Activated T-helper 2 cell treated with anti-CD3 and anti-CD28 coated beads, Interferon-gamma antibody, Interleukin-2, Interleukin-4, amounts not matched to agents 10 μg/mL and 5 μg/mL and 100 μg/mL, durations not matched to agents 14 hours and 24 hours and 36 hours (primary cell): Measurements from ENCODE around the gene HIRA. TPM values are rescaled to one million over a fixed set of nuclear protein-coding genes. Genes with fewer than 3 reads are reported as not detected.

Source experiments
- DNase-seq: peaks from one replicate; pipeline ENCODE4 v3.0.0; 2021; ENCODE audit warnings: low spot score
- H3K27ac Mint-ChIP-seq: one replicate; pipeline ENCODE4 v1.8.0; 2021; ENCODE audit warnings: mixed read lengths
- H3K27me3 Mint-ChIP-seq: one replicate; pipeline ENCODE4 v1.8.0; 2021; ENCODE audit warnings: low read depth, mixed read lengths
- H3K36me3 Mint-ChIP-seq: one replicate; pipeline ENCODE4 v1.8.0; 2021; ENCODE audit warnings: low read depth, mixed read lengths
- H3K4me1 Mint-ChIP-seq: one replicate; pipeline ENCODE4 v1.8.0; 2021; ENCODE audit warnings: low read depth, mixed read lengths
- H3K4me3 Mint-ChIP-seq: one replicate; pipeline ENCODE4 v1.8.0; 2021; ENCODE audit warnings: low read depth, mild to moderate bottlenecking, moderate library complexity, mixed read lengths
- H3K9me3 Mint-ChIP-seq: one replicate; pipeline ENCODE4 v1.8.0; 2021; ENCODE audit warnings: mixed read lengths
- intact Hi-C: fragments of 100-400 bp; cut with micrococcal nuclease; formaldehyde crosslinking; loops from one replicate; pipeline ENCODE4 v1.15.1; 2023
- total RNA-seq: library from RNA; stranded (reverse); gene quantifications from 2 replicates; pipeline ENCODE4 v1.2.3, GENCODE V29; 2022

HIRA gene
- total RNA-seq, 1 donor from 2014 or later = 36.0 TPM

DNA sequence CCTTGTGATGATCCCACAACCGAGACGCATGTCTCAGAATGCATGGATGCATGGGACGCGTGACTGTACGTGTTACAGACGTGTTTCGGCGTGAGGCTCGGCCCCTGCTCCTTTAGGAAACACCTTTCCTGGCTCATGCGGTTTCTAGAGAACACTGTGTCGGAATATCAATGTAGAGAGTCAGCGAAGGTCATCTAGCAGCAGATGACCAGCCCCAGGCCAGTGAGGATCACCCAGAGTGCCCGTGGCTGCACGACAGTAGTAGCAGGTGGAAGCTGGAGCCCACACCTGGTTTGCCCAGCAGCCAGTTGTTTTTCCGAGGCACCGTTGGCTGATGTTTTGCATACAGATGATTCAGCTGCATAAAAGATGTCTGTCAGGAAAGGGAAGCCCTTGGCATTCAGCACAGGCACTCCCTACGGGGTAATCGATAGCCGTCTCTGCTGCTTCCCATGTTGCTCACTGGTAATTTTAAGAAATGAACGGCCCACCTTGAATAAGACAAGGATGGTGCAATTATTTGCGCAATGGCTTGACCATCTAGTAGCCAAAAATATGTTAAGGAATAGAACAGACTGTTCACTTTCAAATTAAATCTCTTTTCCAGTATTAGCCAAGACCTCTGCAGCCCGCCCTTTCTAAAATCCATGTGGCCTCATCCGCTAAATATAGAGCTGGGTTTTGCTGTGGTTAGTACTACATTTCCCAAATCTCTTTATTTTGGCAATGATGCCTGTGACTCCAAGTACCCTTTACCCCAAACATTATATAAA is 138.9 kb downstream of the HIRA start:
- H3K27me3 Mint-ChIP-seq = peaks cover 32% of the 10 kb centered on the region
- H3K9me3 Mint-ChIP-seq = no peaks in the 10 kb centered on the region
- peak overlapping the region; percentile 86 for H3K4me3 Mint-ChIP-seq
- H3K27ac Mint-ChIP-seq = no peak overlapping the region
- no peak for DNase-seq
- H3K4me1 Mint-ChIP-seq = peaks cover 12% of the 10 kb centered on the region
- H3K36me3 Mint-ChIP-seq = no peaks in the 10 kb centered on the region
- intact Hi-C loops = loop anchor here (5.0 kb wide), 2 partner anchors 140 to 170 kb away; partner anchors contain the start of genes DGCR2, HIRA and MRPL40

DNA sequence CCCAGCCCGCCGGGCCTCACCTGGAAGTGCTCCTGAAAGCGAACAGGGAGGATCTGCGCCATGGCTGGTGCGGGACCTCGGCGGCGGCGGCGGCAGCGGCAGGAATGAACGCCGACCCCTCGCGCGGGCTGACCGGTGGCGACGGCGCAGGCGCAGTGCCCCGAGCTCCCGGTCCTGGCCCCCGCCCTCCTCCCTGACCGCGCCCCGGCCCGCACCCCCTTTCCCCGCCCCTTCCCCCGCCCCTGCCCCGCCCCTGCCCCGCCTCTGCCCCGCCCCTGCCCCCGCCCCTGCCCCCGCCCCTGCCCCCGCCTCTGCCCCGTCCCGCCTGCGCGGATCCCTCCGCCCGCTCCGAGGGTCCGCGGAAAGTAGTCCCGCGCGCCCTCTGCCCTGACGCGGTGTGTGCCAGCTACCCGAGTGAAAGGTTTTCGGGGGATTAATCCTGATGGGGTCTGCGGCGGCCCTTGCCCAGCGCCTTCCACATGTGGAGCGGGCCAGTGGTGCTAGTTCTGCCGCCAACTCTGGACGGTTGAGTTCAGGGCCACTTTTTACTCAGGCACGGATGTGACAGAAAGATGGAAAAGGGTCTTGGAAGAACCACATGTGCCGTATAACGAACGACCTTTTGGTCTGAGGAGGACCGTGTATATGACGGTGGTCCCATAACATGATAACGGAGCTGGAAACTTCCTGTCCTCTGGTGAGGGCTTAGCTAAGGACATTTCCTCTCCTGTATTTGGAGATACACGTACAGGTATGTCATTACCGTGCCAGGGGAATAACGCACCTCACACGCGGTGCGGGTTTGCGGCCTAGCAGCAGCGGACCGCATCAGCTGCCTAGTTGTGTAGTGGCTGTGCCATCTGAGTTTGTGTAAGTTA is 139.7 kb downstream of the HIRA start, which contains the start of gene CLTCL1:
CLTCL1 (minus strand) TSS at position 140 of the 878 bp plus-strand sequence; CDS start at position 62, 78 bp downstream.
- Mint-ChIP-seq H3K9me3 (no peaks in the 10 kb centered on the region), H3K27ac (peak within 1 kb of the TSS; percentile 76), H3K4me1 (peaks cover 12% of the 10 kb centered on the region), H3K4me3 (peak within 1 kb of the TSS; percentile 86), H3K36me3 (no peaks in the 10 kb centered on the region), H3K27me3 (peaks cover 39% of the 10 kb centered on the region)
- intact Hi-C loops = loop anchor here (2.0 to 5.0 kb wide), 3 partner anchors 113 to 170 kb away; partner anchors contain the start of genes DGCR2, HIRA, MRPL40 and SLC25A1
- peak; percentile 63 for DNase-seq

DNA sequence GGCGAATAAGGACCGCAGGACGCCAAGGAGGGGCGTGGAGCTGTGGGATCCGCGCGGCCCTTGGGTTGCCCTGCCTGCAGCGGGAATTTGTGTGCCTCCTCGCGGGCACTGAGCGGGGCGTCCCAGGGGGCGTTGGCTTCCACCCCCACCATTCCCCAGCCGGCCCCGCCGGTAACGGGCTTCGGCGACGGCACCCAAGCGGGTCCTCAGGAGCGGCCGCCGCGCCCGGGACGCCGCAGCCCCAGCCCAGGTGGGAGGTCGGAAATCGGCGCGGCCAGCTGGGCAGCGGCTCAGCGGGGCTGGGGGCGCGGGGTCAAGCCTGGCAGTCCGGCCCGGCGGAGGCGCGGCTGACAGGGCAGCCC is 140.3 kb downstream of the HIRA start:
- no peaks in the 10 kb centered on the region for H3K9me3 Mint-ChIP-seq
- DNase-seq = peak; percentile 25
- peaks cover 44% of the 10 kb centered on the region for H3K27me3 Mint-ChIP-seq
- no peaks in the 10 kb centered on the region for H3K36me3 Mint-ChIP-seq
- H3K27ac Mint-ChIP-seq = no peak overlapping the region
- intact Hi-C loops = loop anchor here (2.0 to 5.0 kb wide), 3 partner anchors 112 to 169 kb away; partner anchors contain the start of genes DGCR2, HIRA, MRPL40 and SLC25A1
- peaks cover 12% of the 10 kb centered on the region for H3K4me1 Mint-ChIP-seq
- peak overlapping the region; percentile 72 for H3K4me3 Mint-ChIP-seq

DNA sequence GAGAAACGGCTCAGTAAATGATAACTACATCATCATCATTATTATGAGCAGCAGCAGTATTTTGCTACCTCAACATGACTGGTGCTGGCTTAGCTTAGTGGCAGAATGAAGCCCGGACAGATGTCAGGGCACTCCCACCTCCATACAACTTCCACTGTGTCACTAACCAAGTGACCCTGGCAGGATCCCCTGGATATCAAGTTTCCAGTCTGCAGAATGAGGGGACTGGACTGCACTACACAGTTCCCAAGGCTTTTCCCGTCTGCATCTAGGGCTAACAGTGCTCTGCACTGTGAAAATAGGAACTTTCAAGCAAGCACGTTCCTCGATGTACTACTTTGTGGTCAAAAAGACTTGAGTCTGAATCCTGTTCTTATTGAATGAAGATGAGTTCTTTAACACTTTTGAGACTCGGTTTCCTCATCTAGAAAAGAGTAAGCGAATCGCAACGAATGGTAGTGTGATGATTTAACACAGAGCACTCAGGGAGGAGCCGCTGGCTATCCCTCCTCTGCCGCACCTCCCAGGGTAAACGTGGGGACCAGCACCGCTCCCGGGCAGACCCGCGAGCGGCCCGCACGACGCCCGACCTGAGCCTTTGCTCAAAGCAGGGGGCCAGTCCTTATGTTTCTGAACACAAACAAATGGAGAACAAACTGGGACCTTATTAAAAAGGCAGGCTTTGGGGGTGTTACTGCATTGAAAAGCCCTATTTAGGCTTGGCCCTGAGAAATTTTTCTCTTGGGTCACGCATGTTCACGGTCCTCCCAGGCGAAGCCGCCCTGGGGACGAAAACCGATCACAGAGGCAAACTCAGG is 140.9 kb downstream of the HIRA start:
- Mint-ChIP-seq H3K9me3 (no peaks in the 10 kb centered on the region), H3K27ac (no peak overlapping the region), H3K27me3 (peaks cover 39% of the 10 kb centered on the region), H3K4me1 (peaks cover 12% of the 10 kb centered on the region), H3K36me3 (no peaks in the 10 kb centered on the region), H3K4me3 (peak overlapping the region; percentile 72)
- intact Hi-C loops = loop anchor here (2.0 to 5.0 kb wide), 3 partner anchors 112 to 168 kb away; partner anchors contain the start of genes DGCR2, HIRA, MRPL40 and SLC25A1
- no peak for DNase-seq

GRCh38 chr22:19289475-19290161 is 141.9 kb downstream of the HIRA start:
- peaks cover 39% of the 10 kb centered on the region for H3K27me3 Mint-ChIP-seq
- H3K4me3 Mint-ChIP-seq = no peak overlapping the region
- intact Hi-C loops = loop anchor here (2.0 to 5.0 kb wide), 3 partner anchors 111 to 167 kb away; partner anchors contain the start of genes DGCR2, HIRA, MRPL40 and SLC25A1
- no peak overlapping the region for H3K27ac Mint-ChIP-seq
- no peaks in the 10 kb centered on the region for H3K9me3 Mint-ChIP-seq
- DNase-seq = no peak
- no peaks in the 10 kb centered on the region for H3K36me3 Mint-ChIP-seq
- peaks cover 12% of the 10 kb centered on the region for H3K4me1 Mint-ChIP-seq

- no peaks in the 10 kb centered on the region for H3K9me3 Mint-ChIP-seq
- H3K4me1 Mint-ChIP-seq = peaks cover 12% of the 10 kb centered on the region
- intact Hi-C loops = no loop called here
- H3K27me3 Mint-ChIP-seq = peaks cover 41% of the 10 kb centered on the region
- DNase-seq = no peak
- H3K4me3 Mint-ChIP-seq = no peak overlapping the region
- H3K36me3 Mint-ChIP-seq = no peaks in the 10 kb centered on the region
- no peak overlapping the region for H3K27ac Mint-ChIP-seq
Observed at GRCh38 chr22:19287889-19288288, 143.6 kb downstream of the HIRA start.

DNA sequence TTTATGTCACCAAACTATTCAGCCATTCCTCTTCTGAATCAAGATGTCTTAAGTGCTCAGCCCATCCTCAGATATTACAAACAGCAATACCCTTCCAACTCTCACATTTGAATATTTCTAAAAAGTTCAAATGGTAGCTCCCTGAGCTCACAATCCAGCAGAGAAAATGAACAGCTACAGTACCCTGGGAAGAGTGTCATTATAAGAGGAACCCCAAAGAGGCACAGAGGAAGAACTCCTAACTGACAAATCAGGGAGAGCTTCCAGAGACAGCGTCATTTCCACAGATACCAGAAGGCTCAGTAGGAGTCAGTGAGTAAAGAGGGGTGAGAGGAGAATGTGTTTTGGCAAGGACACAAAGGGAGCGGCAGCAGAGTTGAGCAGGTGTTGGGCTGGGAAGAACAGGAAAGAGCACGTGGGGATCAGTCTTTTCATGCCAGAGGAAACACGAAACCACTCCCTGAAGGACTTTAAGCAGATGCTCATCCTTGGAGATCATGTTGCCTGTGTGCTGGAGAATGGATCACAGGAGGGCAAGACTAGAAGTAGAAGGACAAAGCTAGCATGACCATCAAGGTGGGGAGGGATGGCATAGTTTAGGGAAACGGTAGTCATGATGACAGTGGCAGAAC is 144.3 kb downstream of the HIRA start:
- Mint-ChIP-seq H3K27me3 (peaks cover 41% of the 10 kb centered on the region), H3K9me3 (no peaks in the 10 kb centered on the region), H3K36me3 (no peaks in the 10 kb centered on the region), H3K4me1 (peaks cover 9% of the 10 kb centered on the region), H3K27ac (no peak overlapping the region), H3K4me3 (no peak overlapping the region)
- no peak for DNase-seq
- intact Hi-C loops = no loop called here

- intact Hi-C loops = no loop called here
- Mint-ChIP-seq H3K27me3 (peaks cover 38% of the 10 kb centered on the region), H3K9me3 (no peaks in the 10 kb centered on the region), H3K36me3 (no peaks in the 10 kb centered on the region), H3K27ac (no peak overlapping the region), H3K4me1 (peaks cover 6% of the 10 kb centered on the region), H3K4me3 (no peak overlapping the region)
- no peak for DNase-seq
Observed at GRCh38 chr22:19285831-19286230, 145.7 kb downstream of the HIRA start.

Other genes with a start within 250 kb of the HIRA start
- gene CLTCL1, start 140.0 kb downstream of the HIRA start, total RNA-seq = 0.60 and 1.5 TPM in 2 replicates
- 32.2 and 34.8 TPM in 2 replicates for gene MRPL40, start 812 bp upstream of the HIRA start, total RNA-seq
- gene C22orf39, start 16.0 kb upstream of the HIRA start, total RNA-seq = 26.2 and 26.9 TPM in 2 replicates
- gene UFD1, start 47.5 kb upstream of the HIRA start, total RNA-seq = 103 and 110 TPM in 2 replicates
- 101 and 108 TPM in 2 replicates for gene CDC45, start 48.2 kb upstream of the HIRA start, total RNA-seq
- 1.2 and 1.5 TPM in 2 replicates for gene CLDN5, start 92.7 kb upstream of the HIRA start, total RNA-seq